ENCODE data around the gene DGKI.
A peak's percentile ranks its signal among the peaks of the same experiment; 100 is the strongest.

DGKI gene

DNA sequence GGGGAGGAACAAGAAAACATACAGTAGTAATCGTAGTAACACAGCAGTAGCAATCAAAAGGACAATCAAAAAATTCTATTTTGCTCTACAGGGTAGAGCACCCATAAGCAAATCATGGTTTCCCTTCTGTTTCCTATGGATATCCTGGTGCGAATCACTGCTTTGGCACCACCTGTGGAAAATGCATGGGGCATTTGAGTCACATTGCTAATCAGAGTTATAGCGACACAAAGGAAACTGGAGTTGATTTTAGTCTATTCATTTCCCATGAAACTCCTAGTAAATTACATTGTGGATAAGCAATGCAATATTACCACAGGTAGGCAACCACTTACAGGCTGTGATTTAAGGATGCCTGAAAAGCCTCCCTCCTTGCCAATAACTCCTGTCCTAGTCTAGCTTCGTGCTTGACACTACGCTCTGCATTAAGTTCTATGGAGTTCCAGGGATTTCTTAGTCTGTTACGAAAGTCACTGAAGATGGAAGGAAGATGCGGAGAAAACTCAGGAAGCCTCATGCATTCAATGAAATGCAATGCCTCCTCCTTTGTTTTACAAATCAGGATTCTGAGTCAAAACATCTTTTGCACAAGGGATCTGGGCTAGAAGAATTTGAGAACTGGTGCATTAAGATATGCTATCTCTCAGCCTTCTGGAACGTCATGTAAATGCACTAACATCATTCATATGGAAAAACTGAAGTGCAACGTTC is 188.4 kb downstream of the DGKI start:
- no peak for DNase-seq (ENCODE audit: low read depth in 1 of 2, low spot score in 1 of 2)

GRCh38 chr7:137657476-137658189 is 189.1 kb downstream of the DGKI start:
- no peak for DNase-seq (ENCODE audit: low read depth in 1 of 2, low spot score in 1 of 2)

DNA sequence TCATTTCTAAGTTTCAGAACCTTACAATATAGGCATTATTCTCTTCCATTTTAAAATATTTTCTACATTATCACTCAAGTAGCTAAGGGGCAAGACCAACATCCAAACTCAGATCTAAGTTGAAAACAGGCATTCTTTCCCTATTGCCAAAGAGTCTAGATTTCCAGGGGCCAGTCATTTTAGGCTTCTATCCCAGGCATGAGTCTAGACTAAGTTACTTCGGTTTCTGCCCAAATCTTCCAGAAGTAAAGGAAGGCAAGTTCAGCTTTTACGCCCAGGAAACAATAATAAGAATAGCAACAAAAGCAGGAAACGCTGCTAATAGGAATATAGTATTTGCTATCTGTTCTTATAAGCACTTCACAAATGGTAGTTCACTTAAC is 189.9 kb downstream of the DGKI start:
- DNase-seq (ENCODE audit: low read depth in 1 of 2, low spot score in 1 of 2) = no peak

DNA sequence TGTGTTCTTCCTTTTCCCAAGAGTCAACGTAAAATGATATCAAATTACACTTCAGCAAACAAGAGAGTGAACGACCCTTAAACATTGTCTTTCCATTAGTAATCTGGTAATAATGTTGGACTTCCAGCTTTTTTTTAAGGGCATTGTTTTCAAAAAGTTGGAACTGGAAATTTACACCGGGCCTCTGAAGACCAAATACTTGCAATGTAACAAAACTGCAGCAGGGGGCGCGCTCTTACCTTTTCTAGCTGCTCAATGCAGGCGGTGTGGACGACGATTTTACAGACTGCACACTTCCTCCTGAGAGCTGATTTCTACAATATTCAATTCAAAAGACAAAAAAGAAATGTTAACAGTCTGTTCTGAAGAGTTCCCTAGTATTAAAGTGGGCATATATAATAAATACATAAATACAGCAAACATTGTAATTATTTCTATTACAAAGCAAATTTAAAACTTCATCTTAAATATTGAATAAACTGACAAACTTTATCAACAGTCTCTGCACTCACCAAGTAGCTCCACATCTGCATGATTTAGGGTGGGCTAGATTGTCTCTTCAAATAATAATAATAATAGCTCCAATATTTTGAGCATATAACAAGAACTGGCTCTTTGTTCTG is 190.4 kb downstream of the DGKI start:
- DNase-seq (ENCODE audit: low read depth in 1 of 2, low spot score in 1 of 2) = peak in 1 of 2 donors; percentile 32

- no peak for DNase-seq (ENCODE audit: low read depth in 1 of 2, low spot score in 1 of 2)
These were observed 191.0 kb downstream of the DGKI start for GRCh38 chr7:137655804-137656203.

DNA sequence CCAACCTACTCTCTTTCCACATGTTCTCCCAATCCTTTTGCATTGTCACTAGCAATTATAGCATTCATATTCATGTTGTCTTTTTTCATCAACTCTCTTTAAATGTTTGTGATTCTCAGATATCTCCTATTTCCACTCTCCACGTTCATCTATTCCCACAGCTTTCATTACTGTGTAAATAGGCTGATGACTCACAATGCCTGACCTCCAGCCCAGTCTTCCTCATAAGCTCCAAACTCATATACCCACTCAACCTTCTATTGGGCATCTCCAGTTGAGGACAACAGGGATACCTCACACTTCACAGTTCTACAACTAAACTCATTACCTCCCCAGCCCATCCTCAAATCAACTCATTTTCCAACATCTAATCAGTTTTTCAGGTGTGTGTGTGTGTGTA is 194.1 kb downstream of the DGKI start:
- DNase-seq (ENCODE audit: low read depth in 1 of 2, low spot score in 1 of 2) = no peak

GRCh38 chr7:137647905-137648565 is 198.7 kb downstream of the DGKI start:
- no peak for DNase-seq (ENCODE audit: low read depth in 1 of 2, low spot score in 1 of 2)

DNA sequence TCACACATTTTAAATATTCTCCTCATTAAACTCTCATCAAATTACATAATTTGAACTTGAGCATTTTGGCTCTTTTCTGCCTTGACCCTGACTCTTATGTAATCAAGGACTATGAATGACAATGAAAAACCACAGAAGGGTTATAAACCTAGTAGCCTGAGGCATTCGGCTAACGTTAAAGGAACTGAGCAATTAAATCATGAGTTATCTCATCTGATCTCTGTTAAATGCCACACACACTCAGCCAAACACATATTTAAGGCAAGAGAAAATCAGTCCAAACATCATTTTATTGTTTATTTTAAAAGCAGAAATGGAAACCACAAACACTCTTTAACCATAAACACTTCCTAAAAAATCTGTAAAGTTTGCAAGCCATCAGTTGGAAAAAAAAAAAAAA is 204.3 kb downstream of the DGKI start:
- DNase-seq (ENCODE audit: low read depth in 1 of 2, low spot score in 1 of 2) = no peak

DNA sequence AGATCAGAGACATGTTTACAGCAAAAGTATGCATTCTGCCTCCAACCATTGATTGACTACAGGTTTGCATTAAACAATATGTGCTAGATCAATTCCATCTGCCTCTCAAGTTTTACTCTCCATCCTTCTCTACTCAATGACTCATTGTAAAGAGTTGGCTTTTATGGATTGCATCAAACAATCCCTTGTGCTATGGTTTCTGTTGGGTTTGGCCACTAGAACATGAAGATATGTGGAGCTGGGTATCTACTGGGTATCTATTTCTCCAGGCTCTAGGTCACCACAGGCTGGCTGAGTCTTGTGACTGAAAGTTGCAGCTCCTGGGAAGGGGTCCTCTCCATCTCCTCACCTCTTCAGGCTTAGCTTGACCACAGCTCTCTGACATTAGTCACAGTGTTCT is 204.7 kb downstream of the DGKI start:
- no peak for DNase-seq (ENCODE audit: low read depth in 1 of 2, low spot score in 1 of 2)

DNA sequence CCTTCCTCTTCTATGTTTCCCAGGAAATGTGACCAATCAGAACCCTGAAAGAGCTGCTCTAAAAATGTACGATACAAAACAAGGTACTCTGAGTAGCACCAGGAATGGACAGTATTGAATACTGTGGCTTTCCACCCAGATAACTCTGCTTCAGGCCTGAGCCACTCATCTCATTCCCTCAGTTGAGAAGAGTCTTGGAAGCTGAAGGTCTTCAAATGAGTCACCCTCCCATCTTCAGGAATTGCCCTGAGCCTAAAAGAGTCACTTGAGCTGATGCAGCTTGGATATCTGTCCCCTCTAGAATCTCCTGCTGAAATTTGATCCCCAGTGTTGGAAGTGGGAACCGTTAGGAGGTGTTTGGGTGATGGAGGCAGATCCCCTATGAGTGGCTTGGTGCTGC is 210.4 kb downstream of the DGKI start:
- no peak for DNase-seq (ENCODE audit: low read depth in 1 of 2, low spot score in 1 of 2)

GRCh38 chr7:137635874-137636273 is 210.9 kb downstream of the DGKI start:
- DNase-seq (ENCODE audit: low read depth in 1 of 2, low spot score in 1 of 2) = no peak

DNA sequence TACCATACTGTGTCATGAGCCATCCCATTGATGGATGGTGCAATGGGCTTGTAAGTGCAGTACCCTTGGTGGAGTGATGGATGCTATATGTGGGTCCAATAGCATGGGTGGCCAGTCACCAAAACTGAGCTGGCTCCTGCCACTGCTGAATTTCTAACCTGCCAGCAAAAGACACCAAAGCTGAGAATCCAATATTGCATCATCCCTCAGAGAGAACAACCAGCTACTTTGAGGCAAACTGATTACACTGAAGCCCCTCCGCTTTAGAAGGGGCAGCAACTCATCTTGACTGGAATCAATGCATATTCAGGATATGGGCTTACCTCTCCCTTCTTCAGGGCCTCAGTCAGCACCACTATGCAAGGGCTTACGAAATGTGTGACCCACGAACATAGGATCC is 211.6 kb downstream of the DGKI start:
- no peak for DNase-seq (ENCODE audit: low read depth in 1 of 2, low spot score in 1 of 2)

- DNase-seq (ENCODE audit: low read depth in 1 of 2, low spot score in 1 of 2) = no peak
These were observed 212.4 kb downstream of the DGKI start for GRCh38 chr7:137634356-137634755.

DNA sequence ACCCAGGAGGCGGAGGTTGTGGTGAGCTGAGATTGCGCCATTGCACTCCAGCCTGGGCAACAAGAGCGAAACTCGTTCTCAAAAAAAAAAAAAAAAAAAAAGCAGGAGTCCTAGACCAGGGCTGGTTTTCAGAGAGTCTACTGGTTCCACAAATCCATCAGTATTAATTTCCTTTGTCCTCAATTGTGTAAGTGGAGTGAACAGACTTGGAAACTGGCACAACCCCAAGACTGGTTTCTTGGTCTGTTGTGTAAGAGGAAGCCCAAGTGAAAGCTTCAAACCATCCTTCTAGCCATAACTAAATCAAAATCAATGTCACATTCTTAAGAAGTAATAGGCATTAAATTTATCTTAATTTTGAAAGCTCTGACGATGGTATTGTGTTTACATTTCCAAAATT is 213.6 kb downstream of the DGKI start:
- DNase-seq (ENCODE audit: low read depth in 1 of 2, low spot score in 1 of 2) = no peak

- DNase-seq (ENCODE audit: low read depth in 1 of 2, low spot score in 1 of 2) = no peak
These were observed 218.6 kb downstream of the DGKI start for GRCh38 chr7:137628216-137628615.

DNA sequence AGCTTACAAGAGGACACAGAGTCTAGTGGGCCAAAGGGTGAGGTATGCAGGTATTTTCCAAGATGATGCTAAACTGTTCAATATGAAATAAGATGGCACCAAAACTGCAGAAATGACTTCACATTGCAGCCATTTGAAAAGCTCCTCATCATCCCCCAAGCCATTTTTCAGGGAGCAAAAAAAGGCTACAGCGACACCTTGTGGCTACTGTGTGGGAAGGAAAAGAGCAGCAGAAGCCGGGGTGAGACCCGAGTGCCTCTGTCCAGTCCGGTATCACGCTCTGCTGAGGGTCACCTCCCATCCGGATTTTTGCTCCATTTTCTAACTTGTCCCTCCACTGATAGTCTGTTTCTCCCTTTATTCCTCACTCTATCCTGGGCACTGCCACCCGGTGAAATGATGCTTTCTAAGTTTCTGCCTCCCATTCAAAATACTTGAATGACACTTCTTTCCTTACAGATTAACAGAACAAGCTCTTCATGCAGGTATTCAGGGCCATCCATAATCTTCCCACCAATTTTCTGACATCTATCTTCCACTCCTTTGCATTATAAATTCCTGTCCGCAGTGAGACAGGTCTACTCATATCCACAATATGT is 220.2 kb downstream of the DGKI start:
- DNase-seq (ENCODE audit: low read depth in 1 of 2, low spot score in 1 of 2) = no peak

DNA sequence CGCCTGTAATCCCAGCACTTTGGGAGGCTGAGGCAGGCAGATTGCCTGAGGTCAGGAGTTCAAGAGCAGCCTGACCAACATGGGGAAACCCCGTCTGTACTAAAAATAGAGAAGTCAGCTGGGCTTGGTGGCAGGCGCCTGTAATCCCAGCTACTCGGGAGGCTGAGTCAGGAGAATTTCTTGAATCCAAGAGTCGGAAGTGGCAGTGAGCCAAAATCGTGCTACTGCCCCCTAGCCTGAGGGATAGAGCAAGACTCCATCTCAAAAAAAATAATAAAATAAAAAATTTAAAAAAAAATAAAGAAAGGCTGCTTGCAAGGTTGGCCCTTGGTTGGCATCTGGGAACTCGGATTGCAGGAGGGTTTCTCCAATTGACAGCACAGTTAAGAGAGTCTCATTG is 221.6 kb downstream of the DGKI start:
- no peak for DNase-seq (ENCODE audit: low read depth in 1 of 2, low spot score in 1 of 2)

GRCh38 chr7:137619181-137619580 is 227.6 kb downstream of the DGKI start:
- DNase-seq (ENCODE audit: low read depth in 1 of 2, low spot score in 1 of 2) = no peak

GRCh38 chr7:137618748-137619147 is 228.0 kb downstream of the DGKI start:
- no peak for DNase-seq (ENCODE audit: low read depth in 1 of 2, low spot score in 1 of 2)

DNA sequence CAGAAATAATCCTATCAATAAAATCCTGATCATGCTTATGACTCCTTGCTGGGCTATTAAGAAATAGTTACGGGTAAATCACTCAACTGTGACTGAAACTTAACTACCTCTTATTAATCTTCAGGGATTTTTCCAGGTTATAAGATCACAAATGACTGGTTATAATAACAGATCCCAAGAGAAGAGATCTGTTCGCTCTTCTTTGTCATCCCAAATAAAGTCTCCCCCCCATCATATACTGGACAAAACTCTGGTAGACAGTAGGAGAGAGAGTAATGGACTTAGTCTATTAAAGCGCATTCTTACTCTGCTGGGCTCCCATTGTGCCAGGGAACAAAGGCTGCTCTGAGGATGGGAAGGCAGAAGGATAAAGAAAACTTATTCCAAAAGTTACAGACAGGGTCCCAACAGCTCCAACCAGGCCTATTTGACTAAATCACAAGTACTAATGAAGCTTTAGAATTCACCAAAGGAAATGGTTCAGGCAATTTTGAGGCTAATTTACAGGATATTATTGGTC is 233.7 kb downstream of the DGKI start:
- DNase-seq (ENCODE audit: low read depth in 1 of 2, low spot score in 1 of 2) = no peak

DNA sequence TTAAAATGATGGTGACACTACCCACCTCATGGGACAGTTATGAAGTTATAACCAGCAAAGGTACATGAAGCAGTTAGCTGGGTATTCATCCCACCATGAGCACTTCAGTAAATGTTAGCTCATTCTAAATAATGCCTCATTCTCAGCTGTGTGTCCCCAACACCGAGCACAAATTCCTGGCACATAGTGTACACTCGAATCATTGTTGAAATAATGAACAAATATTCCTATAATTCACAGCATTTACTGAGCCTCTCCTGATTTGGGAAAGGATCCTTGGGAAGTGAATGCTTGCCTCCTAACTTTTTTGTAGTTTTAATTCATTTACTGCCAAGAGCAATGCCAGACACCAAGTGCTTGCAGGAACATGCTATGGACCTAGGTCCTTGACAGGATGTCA is 235.2 kb downstream of the DGKI start:
- DNase-seq (ENCODE audit: low read depth in 1 of 2, low spot score in 1 of 2) = no peak

All from stimulated activated CD4-positive, alpha-beta T cell treated with anti-CD3 and anti-CD28 coated beads, Interleukin-15, amount 100 ng/mL, for 1 hour (primary cell).